Suprapubic skin (tissue), 4 donors: Measurements from ENCODE around the gene NAALADL2.

ENCODE experiments used
- EP300 ChIP-seq: sonication (generic); formaldehyde crosslinking; IDR thresholded peaks from one replicate; pipeline ENCODE4 v1.6.1; 2017; ENCODE audit warnings: antibody characterized with exemption
- POLR2A ChIP-seq, 2 donors: fragments of 450-650 bp; IDR thresholded peaks; one replicate each; pipeline ENCODE4 v1.6.1; 2017; ENCODE audit warnings: antibody characterized with exemption in 2 of 2, mild to moderate bottlenecking in 2 of 2, moderate library complexity in 2 of 2
- POLR2AphosphoS5 ChIP-seq, 3 donors: sonication (generic); formaldehyde crosslinking; IDR thresholded peaks; one replicate each; pipeline ENCODE4 v1.6.1; 2017; ENCODE audit warnings: antibody characterized with exemption in 3 of 3
- TF ChIP-seq, protein P1 (sequence below), 2 donors: fragments of 200-600 bp in 1 of 2; fragments of 450-650 bp in 1 of 2; sonication (generic) in 1 of 2; IDR thresholded peaks; one replicate each; pipeline ENCODE4 v1.5.1; 2016 to 2019; ENCODE audit warnings: antibody characterized with exemption in 2 of 2, mild to moderate bottlenecking in 1 of 2, moderate library complexity in 1 of 2

DNA sequence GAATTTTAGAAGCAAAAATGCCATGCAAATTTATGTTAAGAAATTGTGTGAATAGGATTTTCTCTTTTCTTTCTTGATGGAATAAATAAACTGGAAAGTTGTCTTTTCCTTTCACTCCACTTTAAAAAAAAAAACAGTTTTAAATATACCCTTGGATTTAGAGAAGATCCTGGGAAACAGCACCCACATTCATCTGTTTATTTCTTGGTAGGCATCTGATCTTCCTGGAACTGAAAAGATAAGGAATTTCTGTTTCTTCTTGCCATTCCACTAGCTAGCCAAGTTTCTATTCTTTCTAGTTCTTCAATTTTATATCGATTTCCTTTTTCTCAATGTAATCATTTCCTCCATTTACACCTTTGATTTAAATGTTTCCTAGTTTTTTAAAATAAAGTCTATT lies 420.8 kb downstream of the NAALADL2 start:
- no peak for TF ChIP-seq POLR2AphosphoS5 (IDR thresholded peaks at IDR 0.05)
- TF ChIP-seq, protein P1, sequence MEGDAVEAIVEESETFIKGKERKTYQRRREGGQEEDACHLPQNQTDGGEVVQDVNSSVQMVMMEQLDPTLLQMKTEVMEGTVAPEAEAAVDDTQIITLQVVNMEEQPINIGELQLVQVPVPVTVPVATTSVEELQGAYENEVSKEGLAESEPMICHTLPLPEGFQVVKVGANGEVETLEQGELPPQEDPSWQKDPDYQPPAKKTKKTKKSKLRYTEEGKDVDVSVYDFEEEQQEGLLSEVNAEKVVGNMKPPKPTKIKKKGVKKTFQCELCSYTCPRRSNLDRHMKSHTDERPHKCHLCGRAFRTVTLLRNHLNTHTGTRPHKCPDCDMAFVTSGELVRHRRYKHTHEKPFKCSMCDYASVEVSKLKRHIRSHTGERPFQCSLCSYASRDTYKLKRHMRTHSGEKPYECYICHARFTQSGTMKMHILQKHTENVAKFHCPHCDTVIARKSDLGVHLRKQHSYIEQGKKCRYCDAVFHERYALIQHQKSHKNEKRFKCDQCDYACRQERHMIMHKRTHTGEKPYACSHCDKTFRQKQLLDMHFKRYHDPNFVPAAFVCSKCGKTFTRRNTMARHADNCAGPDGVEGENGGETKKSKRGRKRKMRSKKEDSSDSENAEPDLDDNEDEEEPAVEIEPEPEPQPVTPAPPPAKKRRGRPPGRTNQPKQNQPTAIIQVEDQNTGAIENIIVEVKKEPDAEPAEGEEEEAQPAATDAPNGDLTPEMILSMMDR (IDR thresholded peaks at IDR 0.05) = no peak
- no peak for TF ChIP-seq POLR2A (IDR thresholded peaks at IDR 0.05)
- TF ChIP-seq EP300 = no peak
